Ovary (tissue), 9 donors: Measurements from ENCODE around the gene DYRK1A. TPM values are rescaled to one million over a fixed set of nuclear protein-coding genes. Genes with fewer than 3 reads are reported as not detected.

ENCODE experiments used
- DNase-seq, 5 donors: peaks; one replicate each; pipeline ENCODE4 v3.0.0-alpha.2; 2019 to 2020
- H3K27ac ChIP-seq, 2 donors: fragments of 200-600 bp; one replicate each; pipeline versions ENCODE4 v1.5.1 to v1.8.0; 2019 to 2022
- H3K27me3 ChIP-seq: fragments of 200-600 bp; one replicate; pipeline ENCODE4 v1.8.0; 2022
- H3K36me3 ChIP-seq: fragments of 200-600 bp; sonication (generic); one replicate; pipeline ENCODE4 v1.5.1; 2019
- H3K4me1 ChIP-seq: one replicate; pipeline ENCODE4 v1.8.1; 2013; ENCODE audit warnings: mild to moderate bottlenecking, moderate library complexity; ENCODE audit not compliant: insufficient read depth
- H3K4me3 ChIP-seq: fragments of 200-600 bp; sonication (generic); one replicate; pipeline ENCODE4 v1.5.1; 2017
- H3K9me3 ChIP-seq, 2 donors: fragments of 200-600 bp in 1 of 2; sonication (generic) in 1 of 2; one replicate each; pipeline versions ENCODE4 v1.5.1 to v1.8.1; 2013 to 2019; ENCODE audit warnings: mild to moderate bottlenecking in 1 of 2, moderate library complexity in 1 of 2
- CTCF ChIP-seq, 3 donors: fragments of 450-650 bp in 2 of 3; fragments of 200-600 bp in 1 of 3; IDR thresholded peaks; one replicate each; pipeline versions ENCODE4 v1.5.1 to v1.8.0; 2016 to 2022; ENCODE audit warnings: antibody characterized with exemption in 3 of 3, mild to moderate bottlenecking in 1 of 3
- EP300 ChIP-seq: sonication (generic); formaldehyde crosslinking; IDR thresholded peaks from one replicate; pipeline ENCODE4 v1.6.1; 2017; ENCODE audit warnings: antibody characterized with exemption
- POLR2A ChIP-seq: fragments of 450-650 bp; IDR thresholded peaks from one replicate; pipeline ENCODE4 v1.6.1; 2017; ENCODE audit warnings: antibody characterized with exemption, mild to moderate bottlenecking, moderate library complexity
- WGBS, 3 donors: extraction: QIAGEN DNeasy Blood & Tissue Kit in 1 of 3; methylation state at CpG; one replicate each; pipeline versions ENCODE4 v1.1.5 to v1.1.7; 2013 to 2017; 5-methylcytosine and 5-hydroxymethylcytosine counted together
- intact Hi-C, 4 donors: fragments of 100-400 bp; cut with DNase I; formaldehyde crosslinking; loops; one replicate each; pipeline versions ENCODE4 v1.11.0 to v1.15.1; 2022 to 2023
- polyA plus RNA-seq, 2 donors: library from polyadenylated mRNA; stranded (reverse); fragments of 200-250 nt in 1 of 2; fragments of 350-450 nt in 1 of 2; fragmentation: Illumina TruSeq in 1 of 2; extraction: RNeasy Lipid Tissue Mini Kit (QIAGEN cat#74804) in 1 of 2; gene quantifications; one replicate each; pipeline ENCODE4 v1.2.3, GENCODE V29; 2013 to 2014
- total RNA-seq, 7 donors: library from RNA; depleted of rRNA in 2 of 7; stranded (reverse); fragments of >200 nt in 2 of 7; fragmentation: NEBNext Ultra II Directional in 3 of 7; extraction: Animal tissue kit (Norgen Biotek cat#: 25700) in 3 of 7; gene quantifications; one replicate each; pipeline versions ENCODE4 v1.1.0 to v1.2.4, GENCODE V29; 2016 to 2023
- donor health status: DM: no; HTN: no; CAD: no; lungs with moderate emphysema.
- donor health status: DM: no; HTN: no; CAD: no.
- donor health status: Bipolar disorder and iron deficiency.
- donor health status: DM: yes; HTN: yes; CAD: no.
- donor health status: DM: no; HTN: no; CAD: no.
- donor health status: DM: yes; HTN: yes; CAD: no.

Gene DYRK1A
- total and polyA plus RNA-seq, 9 donors: 30.9 to 89.0 (median 73.9) TPM

DNA sequence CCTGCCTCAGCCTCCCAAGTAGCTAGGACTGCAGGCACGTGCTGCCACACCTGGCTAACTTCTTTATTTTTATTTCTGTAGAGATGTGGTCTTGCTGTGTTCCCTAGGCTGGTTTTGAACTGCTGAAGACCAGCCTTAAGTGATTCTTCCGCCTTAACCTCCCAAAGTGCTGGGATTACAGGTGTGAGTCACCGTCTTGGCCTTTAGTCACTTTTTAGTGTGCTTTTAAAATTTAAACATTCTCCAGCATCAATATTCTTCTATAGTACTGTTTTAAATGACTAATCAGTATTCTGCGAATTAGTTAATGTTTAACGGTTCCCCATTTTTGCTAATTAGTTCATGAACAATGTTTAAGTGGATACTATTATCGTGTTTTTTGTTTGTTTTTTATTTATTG, 60.6 kb downstream of the DYRK1A start:
- 76 to 97% (median 94%) methylated on average over 6 of the region's 6 CpGs for WGBS, 3 donors
- no peak for DNase-seq
- H3K36me3 ChIP-seq: no peaks in the 10 kb centered on the region
- no peak for TF ChIP-seq CTCF (IDR thresholded peaks at IDR 0.05)
- TF ChIP-seq EP300: no peak
- no peak for TF ChIP-seq POLR2A
- H3K27ac ChIP-seq: no peak overlapping the region
- H3K4me3 ChIP-seq: no peak overlapping the region
- no peaks in the 10 kb centered on the region for H3K9me3 ChIP-seq
- intact Hi-C loops: no loop called here
- no peaks in the 10 kb centered on the region for H3K27me3 ChIP-seq
- peaks cover 10% of the 10 kb centered on the region for H3K4me1 ChIP-seq

GRCh38 chr21:37429356-37429755, 62.8 kb downstream of the DYRK1A start:
- TF ChIP-seq POLR2A (no peak), EP300 (no peak), CTCF (IDR thresholded peaks at IDR 0.05) (no peak)
- no peaks in the 10 kb centered on the region for H3K27me3 ChIP-seq
- H3K27ac ChIP-seq: no peak overlapping the region
- H3K4me1 ChIP-seq: peaks cover 10% of the 10 kb centered on the region
- 93 to 97% (median 96%) methylated on average over 7 of the region's 7 CpGs for WGBS, 3 donors
- intact Hi-C loops: no loop called here
- no peaks in the 10 kb centered on the region for H3K36me3 ChIP-seq
- no peaks in the 10 kb centered on the region for H3K9me3 ChIP-seq
- no peak for DNase-seq
- no peak overlapping the region for H3K4me3 ChIP-seq

GRCh38 chr21:37430184-37430821, 63.7 kb downstream of the DYRK1A start:
- Histone ChIP-seq H3K36me3 (no peaks in the 10 kb centered on the region), H3K4me3 (no peak overlapping the region), H3K9me3 (no peaks in the 10 kb centered on the region), H3K27me3 (no peaks in the 10 kb centered on the region), H3K27ac (no peak overlapping the region), H3K4me1 (peaks cover 10% of the 10 kb centered on the region)
- WGBS, 3 donors: 95 to 96% (median 95%) methylated on average over 6 of the region's 6 CpGs
- TF ChIP-seq POLR2A: no peak
- no peak for TF ChIP-seq CTCF (IDR thresholded peaks at IDR 0.05)
- no peak for TF ChIP-seq EP300
- intact Hi-C loops: no loop called here
- no peak for DNase-seq

DNA sequence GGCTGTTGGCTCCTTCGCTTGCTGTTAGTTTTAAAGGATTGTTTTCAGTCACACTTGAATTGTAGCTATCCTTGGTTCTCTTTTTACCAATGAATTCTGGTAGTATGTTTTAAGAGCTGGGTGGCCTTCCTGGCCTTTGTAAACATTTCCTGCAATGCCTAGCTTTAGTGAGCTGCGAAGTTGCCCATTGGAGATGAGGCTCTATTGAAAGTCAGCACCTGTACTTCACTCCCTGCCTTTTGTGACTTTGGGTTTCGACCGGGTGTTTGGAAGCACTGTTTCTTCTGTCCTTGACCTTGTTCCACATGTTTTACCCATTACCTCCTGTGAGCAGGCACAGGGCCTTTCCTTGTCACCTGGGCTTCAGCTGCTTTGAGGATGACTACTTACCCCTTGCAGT, 64.7 kb downstream of the DYRK1A start:
- 47 to 58% (median 54%) methylated on average over 4 of the region's 4 CpGs for WGBS, 3 donors

More for the DNA sequence above, 64.7 kb downstream of the DYRK1A start:
- intact Hi-C loops: no loop called here
- Histone ChIP-seq H3K9me3 (no peaks in the 10 kb centered on the region), H3K4me3 (no peak overlapping the region), H3K27ac (no peak overlapping the region), H3K27me3 (no peaks in the 10 kb centered on the region), H3K4me1 (peaks cover 12% of the 10 kb centered on the region), H3K36me3 (no peaks in the 10 kb centered on the region)
- TF ChIP-seq EP300 (no peak), POLR2A (no peak), CTCF (IDR thresholded peaks at IDR 0.05) (no peak)
- DNase-seq: no peak
